GM19043 (cell line): Measurements from ENCODE around the gene WWOX.

Experiments used
- ATAC-seq: cut with Tn5 transposase; IDR thresholded peaks from one replicate; pipeline ENCODE4 v1.9.1; 2021; ENCODE audit warnings: low read depth; ENCODE audit not compliant: unreplicated experiment

The WWOX gene

DNA sequence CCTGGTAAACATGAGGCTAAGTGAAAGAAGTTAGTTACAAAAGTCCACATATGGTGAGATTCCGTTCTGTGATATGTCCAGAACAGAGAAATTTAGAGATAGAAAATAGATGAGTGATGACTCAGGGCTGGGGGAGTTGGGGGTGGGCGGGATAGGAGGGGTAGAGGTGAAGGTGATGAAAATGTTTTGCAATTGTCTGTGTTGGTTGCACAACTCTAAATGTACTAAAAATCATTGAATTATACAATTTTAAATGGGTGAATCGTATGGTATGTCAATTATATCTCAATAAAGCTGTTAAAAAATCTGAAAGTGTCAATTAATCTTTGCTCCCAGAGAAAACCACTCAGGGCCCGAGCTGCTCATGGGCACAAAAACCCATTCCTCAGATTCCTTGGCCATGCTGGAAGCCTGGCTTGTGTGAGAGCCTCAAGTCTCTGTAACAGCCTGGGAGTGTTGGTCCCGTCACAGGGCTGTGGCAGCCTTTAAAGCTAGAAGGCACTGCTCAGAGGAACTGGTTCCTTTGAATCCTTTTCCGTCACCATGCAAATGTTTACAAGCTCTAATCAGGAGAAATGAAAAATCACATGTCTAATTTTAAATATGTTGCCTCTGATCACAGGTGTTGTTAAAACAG is 225.3 kb downstream of the WWOX start:
- no peak for ATAC-seq

DNA sequence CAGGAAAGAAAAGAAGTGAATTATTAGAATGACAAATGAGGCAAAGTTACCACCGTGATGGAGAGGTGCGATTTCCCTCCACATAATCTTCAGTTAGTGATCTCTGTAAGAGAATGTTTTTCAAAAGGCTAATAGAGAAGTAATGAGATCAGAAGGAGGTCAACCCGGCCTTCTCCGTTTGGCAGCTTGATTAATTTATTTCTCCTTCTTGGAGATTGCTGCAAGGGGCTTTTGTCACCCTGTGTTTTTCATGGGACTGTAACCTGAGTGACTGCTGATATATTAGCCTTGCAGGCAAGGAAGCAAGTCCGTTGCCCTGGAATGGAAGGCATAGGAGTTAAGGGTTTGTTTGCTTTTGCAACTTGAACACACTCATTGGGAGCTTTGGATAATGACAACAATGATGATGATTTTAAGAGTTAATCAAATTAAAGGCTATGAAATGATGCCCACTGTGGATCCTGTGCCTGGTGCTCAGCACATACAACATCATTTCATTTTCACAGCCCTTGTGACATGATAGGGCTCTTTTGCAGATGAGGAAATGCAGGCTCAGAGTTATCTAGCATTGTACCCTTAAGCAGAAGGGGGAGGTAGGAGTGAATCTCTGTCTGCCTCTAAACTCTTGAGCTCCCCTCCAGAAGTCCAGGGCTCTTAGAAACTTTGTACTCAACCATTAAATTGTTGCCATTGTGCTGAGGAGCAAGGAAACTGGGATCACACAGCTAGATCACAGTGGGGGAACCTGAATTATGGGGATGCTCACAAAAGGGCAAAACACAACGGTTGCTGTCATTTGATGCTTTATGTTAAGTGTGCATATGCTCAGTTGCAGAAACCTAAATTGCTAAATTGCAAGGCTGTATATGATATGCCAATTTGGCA is 226.3 kb downstream of the WWOX start:
- ATAC-seq, result no peak

DNA sequence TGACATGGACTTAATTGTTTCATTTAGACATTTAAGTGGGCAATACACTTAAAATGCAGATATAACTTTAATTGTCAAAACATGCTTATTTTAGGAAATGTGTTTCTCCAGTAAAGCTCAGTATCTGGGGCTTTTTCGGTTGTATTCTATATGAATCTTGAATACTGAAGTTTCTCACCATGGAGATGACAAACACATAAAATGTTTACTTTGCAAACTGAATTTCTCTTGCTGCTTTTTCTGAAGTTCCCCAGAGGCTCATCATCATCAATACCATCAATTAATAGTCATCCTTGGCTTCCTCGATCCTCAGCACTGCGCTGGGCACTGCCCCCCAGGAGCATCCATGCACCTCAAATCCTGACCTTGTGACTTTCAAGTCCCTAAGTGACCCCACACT is 227.3 kb downstream of the WWOX start:
- no peak for ATAC-seq

GRCh38 chr16:78331731-78332130 is 232.3 kb downstream of the WWOX start:
- no peak for ATAC-seq

DNA sequence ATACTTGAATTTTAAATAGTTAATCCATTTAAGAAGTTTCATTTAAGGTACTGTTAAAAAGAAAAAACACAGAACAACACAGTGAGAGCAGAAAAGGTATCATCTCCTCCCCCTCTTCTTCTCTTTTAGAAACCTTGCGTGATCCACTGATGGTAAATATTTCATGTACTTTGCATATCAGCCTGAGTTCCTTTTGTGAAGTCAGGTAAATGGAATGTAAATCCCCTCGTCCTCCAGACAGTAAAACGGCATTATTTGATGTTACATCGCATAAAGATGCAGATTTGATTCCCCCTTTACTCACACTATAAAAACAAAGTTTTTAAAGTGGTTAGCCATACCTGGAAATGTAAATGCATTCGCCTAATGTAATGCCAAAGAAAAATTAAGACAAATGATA is 234.4 kb downstream of the WWOX start:
- no peak for ATAC-seq

- ATAC-seq, result no peak
These were observed 241.1 kb downstream of the WWOX start for GRCh38 chr16:78340590-78340989.

DNA sequence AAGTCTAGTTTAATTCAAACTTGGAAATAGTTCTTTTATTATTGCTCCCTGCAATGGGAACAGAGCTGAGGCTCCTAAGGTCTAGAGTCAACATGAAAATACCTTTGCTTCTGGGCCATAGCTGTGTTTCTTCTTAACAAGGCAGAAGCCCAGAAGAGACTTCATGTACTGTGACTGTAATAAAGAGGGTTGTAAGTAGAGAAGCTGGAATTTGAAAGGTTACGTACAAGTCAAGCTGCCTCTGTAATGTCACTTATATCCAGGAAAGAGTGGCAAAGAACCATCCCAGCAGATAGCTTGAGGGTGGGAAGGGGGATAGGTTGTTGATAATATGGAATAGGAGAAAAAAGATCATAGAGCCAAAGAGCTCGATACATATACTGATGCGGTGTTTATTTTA is 248.6 kb downstream of the WWOX start:
- no peak for ATAC-seq

- ATAC-seq, result no peak
These were observed 249.4 kb downstream of the WWOX start for GRCh38 chr16:78348886-78349285.

GRCh38 chr16:78352184-78352583 is 252.7 kb downstream of the WWOX start:
- no peak for ATAC-seq

DNA sequence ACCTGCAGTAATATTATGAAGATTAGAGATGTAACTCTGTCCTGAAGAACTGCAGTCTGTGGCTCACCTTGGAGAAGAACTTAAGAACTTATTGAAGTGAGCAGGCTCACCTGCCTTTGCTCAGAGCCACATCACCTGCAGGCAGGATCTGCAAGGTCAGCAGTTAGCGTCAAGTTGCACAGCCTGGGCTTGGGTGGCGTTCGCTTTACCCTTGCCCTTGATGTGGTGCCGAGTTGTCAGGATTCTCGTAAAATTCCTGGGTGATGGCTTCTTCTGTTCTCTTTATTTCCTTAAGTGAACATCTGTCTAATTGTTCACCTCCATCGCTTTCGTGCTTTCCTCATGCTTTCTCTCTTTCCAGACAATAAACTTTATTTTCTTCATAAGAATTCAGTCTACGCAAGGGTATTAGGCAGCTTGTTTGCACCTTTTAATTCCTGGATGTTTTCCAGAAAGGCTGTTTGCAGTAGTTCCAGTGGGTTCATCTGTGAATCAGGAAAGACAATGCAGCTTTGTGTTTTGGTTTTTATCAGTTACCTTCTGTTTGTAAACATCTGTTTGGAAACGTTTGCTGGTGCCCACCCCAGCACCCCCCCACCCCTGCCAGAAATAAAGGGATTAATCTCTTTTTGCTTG is 254.3 kb downstream of the WWOX start:
- no peak for ATAC-seq

DNA sequence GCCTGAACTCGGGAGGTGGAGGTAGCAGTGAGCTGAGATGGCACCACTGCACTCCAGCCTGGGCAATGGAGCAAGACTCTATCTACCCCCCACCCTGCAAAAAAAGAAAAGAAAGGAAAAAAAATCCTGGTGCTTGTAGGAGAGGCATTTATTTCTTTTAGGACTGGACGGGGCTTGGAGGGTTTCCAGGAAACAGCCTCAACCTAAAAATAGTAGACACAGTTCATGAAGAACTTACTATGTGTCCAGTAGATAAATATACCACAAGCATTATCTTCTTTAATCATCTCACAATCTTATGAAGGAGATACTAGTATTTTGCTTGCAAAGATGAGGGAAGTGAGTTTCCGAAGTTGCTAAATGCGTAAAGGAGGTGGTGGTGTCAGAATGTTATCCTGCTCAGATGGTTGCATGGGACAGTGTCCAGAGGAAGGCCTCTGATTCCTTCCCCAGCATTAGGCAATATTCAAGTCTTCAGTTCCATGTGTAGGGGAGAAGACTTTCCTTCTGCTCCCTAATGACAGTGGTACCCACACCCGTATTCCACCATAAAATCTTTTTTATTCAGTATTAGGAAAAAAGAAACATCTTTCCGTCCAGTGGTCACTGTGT is 263.2 kb downstream of the WWOX start:
- no peak for ATAC-seq

- ATAC-seq, result no peak
These were observed 264.5 kb downstream of the WWOX start for GRCh38 chr16:78363843-78364555.

DNA sequence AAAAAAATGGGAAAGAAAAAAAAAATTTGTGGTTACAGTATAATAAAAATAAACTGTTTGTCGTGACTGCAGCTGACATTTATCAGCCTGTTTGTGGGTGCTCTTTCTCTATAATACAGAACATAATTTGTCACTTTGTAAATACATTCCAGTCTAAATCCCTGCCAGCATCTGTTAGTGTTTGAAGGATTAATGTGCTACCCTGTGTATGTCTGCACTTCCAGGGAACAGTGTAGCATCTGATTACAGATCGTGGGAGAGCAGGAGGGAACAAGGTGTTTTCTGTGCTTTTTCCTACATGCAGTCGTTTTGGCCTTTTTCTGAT is 265.1 kb downstream of the WWOX start:
- ATAC-seq, result no peak

DNA sequence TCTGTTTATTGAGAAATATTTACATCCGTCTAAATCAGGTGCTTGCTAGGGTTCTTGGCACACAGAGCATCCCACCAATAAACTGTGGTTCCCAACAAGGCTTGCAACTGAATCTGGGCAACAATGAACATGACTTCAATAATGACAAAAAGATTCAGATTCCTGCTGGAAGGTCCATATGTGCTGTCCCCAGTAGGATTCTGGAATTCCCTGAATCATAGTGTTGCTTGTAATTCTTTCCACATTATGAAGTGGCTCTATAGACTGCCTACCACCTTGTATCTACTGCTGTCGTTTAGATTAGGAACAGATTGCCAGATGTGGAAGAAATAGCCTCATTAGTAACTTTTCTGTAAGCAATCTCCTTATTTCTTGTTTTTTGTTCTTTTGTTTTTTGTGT is 265.9 kb downstream of the WWOX start:
- no peak for ATAC-seq

GRCh38 chr16:78368121-78369102 is 269.0 kb downstream of the WWOX start:
- no peak for ATAC-seq

- no peak for ATAC-seq
These were observed 272.8 kb downstream of the WWOX start for GRCh38 chr16:78372277-78372676.

DNA sequence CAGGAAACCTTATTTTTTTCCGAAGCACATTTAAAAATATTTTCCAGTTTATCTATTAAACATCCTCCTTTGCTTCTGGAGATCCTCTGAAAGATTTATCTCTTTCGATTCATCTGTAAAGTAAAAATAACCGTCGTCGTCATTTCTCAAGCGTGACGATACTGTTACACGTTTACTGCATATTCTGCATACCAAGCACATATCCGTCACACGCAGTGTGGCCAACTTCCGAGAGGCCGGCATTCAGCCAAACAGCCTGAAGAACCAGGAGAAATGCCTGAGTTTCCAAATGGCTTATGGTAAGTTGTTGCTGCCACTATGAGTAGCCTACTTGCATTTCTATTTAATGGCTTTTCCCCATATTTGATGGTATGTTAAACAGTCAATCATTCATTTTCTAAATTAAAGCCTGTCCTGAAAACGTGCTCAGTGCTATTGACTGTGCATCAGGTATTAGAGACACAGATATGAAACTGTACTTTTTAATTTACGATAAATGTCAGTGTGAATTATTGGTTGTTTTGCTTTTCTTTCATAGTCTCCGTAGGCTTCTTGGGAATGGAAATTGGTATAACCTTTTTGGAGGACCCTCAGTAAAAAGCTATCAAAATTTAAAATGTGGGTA is 275.7 kb downstream of the WWOX start:
- no peak for ATAC-seq

DNA sequence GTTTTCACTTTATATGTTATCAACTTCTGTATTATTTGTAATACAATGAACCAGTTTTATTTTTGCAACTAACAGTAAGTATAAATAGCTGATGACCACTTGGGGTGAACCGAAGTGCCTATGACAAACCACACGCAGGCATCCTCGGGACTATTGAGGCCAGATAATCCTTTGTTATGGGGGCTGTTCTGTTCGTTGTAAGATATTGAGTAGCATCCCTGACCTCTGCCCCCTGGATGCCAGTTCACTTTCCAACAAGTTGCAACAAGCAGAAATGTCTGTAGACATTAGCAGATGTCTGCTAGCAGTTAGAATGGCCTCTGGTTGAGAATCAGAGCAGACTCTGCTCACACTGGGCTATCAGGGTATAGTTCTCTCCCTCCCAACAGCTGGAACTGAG is 277.0 kb downstream of the WWOX start:
- ATAC-seq, result no peak

- no peak for ATAC-seq
These were observed 277.9 kb downstream of the WWOX start for GRCh38 chr16:78377312-78377711.
